Hepatocyte (in vitro differentiated cells): Measurements from ENCODE around the gene CDHR2.

ENCODE experiments used
- CTCF ChIP-seq: fragments of 200-600 bp; sonication (generic); IDR thresholded peaks from 2 replicates; pipeline ENCODE4 v1.5.1; 2016; ENCODE audit warnings: antibody characterized with exemption, mild to moderate bottlenecking; ENCODE audit not compliant: poor library complexity
- EZH2 ChIP-seq: fragments of 200-600 bp; sonication (generic); IDR thresholded peaks from 2 replicates; pipeline ENCODE4 v1.6.1; 2016; ENCODE audit warnings: antibody characterized with exemption, mild to moderate bottlenecking, borderline replicate concordance
- EZH2phosphoT487 ChIP-seq: fragments of 200-600 bp; sonication (generic); IDR thresholded peaks from one replicate; pipeline ENCODE4 v1.6.1; 2018; ENCODE audit warnings: antibody characterized with exemption, mild to moderate bottlenecking, low read depth, moderate library complexity; ENCODE audit not compliant: unreplicated experiment, severe bottlenecking

GRCh38 chr5:176533390-176533789 lies 15.8 kb upstream of the CDHR2 start:
- no peak for TF ChIP-seq EZH2phosphoT487
- TF ChIP-seq EZH2 = no peak
- no peak for TF ChIP-seq CTCF
